ENCODE results near the gene ST6GALNAC1. TPM values are rescaled to one million over a fixed set of nuclear protein-coding genes. Genes with fewer than 3 reads are reported as not detected.

ST6GALNAC1 gene
- total RNA-seq, 2 donors from 2014 or later = not detected

GRCh38 chr17:76582660-76583059, 60.9 kb downstream of the ST6GALNAC1 start:
- peaks cover 8 to 13% of the 10 kb centered on the region in 2 donors for H3K27me3 Mint-ChIP-seq
- H3K9me3 Mint-ChIP-seq = no peaks in the 10 kb centered on the region

GRCh38 chr17:76581515-76581914, 62.0 kb downstream of the ST6GALNAC1 start:
- H3K36me3 Mint-ChIP-seq = no peaks in the 10 kb centered on the region
- H3K27ac Mint-ChIP-seq = no peak overlapping the region
- H3K4me1 Mint-ChIP-seq (ENCODE audit: low read depth in 2 of 2) = peaks cover 0 to 3% of the 10 kb centered on the region in 2 donors
- peaks cover 0 to 5% of the 10 kb centered on the region in 2 donors for H3K27me3 Mint-ChIP-seq
- DNase-seq (ENCODE audit: low spot score) = no peak
- H3K9me3 Mint-ChIP-seq = no peaks in the 10 kb centered on the region
- no peak for ATAC-seq
- H3K4me3 Mint-ChIP-seq = no peak overlapping the region

More at GRCh38 chr17:76582660-76583059, 60.9 kb downstream of the ST6GALNAC1 start:
- peaks cover 0 to 8% of the 10 kb centered on the region in 2 donors for H3K4me1 Mint-ChIP-seq (ENCODE audit: low read depth in 2 of 2)
- no peak for ATAC-seq
- no peak for DNase-seq (ENCODE audit: low spot score)
- no peak overlapping the region for H3K4me3 Mint-ChIP-seq
- no peaks in the 10 kb centered on the region for H3K36me3 Mint-ChIP-seq
- no peak overlapping the region for H3K27ac Mint-ChIP-seq

- peaks cover 0 to 3% of the 10 kb centered on the region in 2 donors for H3K27me3 Mint-ChIP-seq
- no peak overlapping the region for H3K4me3 Mint-ChIP-seq
- H3K36me3 Mint-ChIP-seq = no peaks in the 10 kb centered on the region
- H3K9me3 Mint-ChIP-seq = no peaks in the 10 kb centered on the region
- DNase-seq (ENCODE audit: low spot score) (no peak), ATAC-seq (no peak)
- H3K27ac Mint-ChIP-seq = no peak overlapping the region
- H3K4me1 Mint-ChIP-seq (ENCODE audit: low read depth in 2 of 2) = peaks cover 0 to 8% of the 10 kb centered on the region in 2 donors
These were observed 64.3 kb downstream of the ST6GALNAC1 start for GRCh38 chr17:76579281-76579680.

- ATAC-seq (no peak), DNase-seq (ENCODE audit: low spot score) (no peak)
- Mint-ChIP-seq H3K27ac (no peak overlapping the region), H3K4me3 (no peak overlapping the region), H3K27me3 (no peaks in the 10 kb centered on the region), H3K36me3 (no peaks in the 10 kb centered on the region), H3K4me1 (ENCODE audit: low read depth in 2 of 2) (peaks cover 0 to 8% of the 10 kb centered on the region in 2 donors), H3K9me3 (no peaks in the 10 kb centered on the region)
These were observed 65.2 kb downstream of the ST6GALNAC1 start for GRCh38 chr17:76578376-76578775.

GRCh38 chr17:76577876-76578275, 65.7 kb downstream of the ST6GALNAC1 start:
- no peaks in the 10 kb centered on the region for H3K9me3 Mint-ChIP-seq
- DNase-seq (ENCODE audit: low spot score) (no peak), ATAC-seq (no peak)
- H3K4me3 Mint-ChIP-seq = no peak overlapping the region
- no peaks in the 10 kb centered on the region for H3K36me3 Mint-ChIP-seq
- H3K27me3 Mint-ChIP-seq = no peaks in the 10 kb centered on the region
- no peak overlapping the region for H3K27ac Mint-ChIP-seq
- peaks cover 0 to 8% of the 10 kb centered on the region in 2 donors for H3K4me1 Mint-ChIP-seq (ENCODE audit: low read depth in 2 of 2)

- H3K27me3 Mint-ChIP-seq = no peaks in the 10 kb centered on the region
- no peaks in the 10 kb centered on the region for H3K9me3 Mint-ChIP-seq
- H3K36me3 Mint-ChIP-seq = no peaks in the 10 kb centered on the region
- H3K4me1 Mint-ChIP-seq (ENCODE audit: low read depth in 2 of 2) = peaks cover 0 to 8% of the 10 kb centered on the region in 2 donors
- ATAC-seq (no peak), DNase-seq (ENCODE audit: low spot score) (no peak)
- no peak overlapping the region for H3K4me3 Mint-ChIP-seq
- H3K27ac Mint-ChIP-seq = no peak overlapping the region
These were observed 67.4 kb downstream of the ST6GALNAC1 start for GRCh38 chr17:76576189-76576588.

- ATAC-seq = no peak
These were observed 68.0 kb downstream of the ST6GALNAC1 start for GRCh38 chr17:76575570-76575969.

More at GRCh38 chr17:76575570-76575969, 68.0 kb downstream of the ST6GALNAC1 start:
- H3K4me3 Mint-ChIP-seq = no peak overlapping the region
- DNase-seq (ENCODE audit: low spot score) = no peak
- H3K4me1 Mint-ChIP-seq (ENCODE audit: low read depth in 2 of 2) = peaks cover 0 to 8% of the 10 kb centered on the region in 2 donors
- no peaks in the 10 kb centered on the region for H3K36me3 Mint-ChIP-seq
- no peaks in the 10 kb centered on the region for H3K9me3 Mint-ChIP-seq
- H3K27ac Mint-ChIP-seq = no peak overlapping the region
- no peaks in the 10 kb centered on the region for H3K27me3 Mint-ChIP-seq

Other genes starting within 250 kb of the ST6GALNAC1 start
- 10 to 100 TPM; 46.7 to 66.9 TPM for gene UBE2O, start 190.6 kb downstream of the ST6GALNAC1 start, total RNA-seq
- under 1 TPM in 1 of 2 donors, not detected in 1; 0.78 TPM for gene AANAT, start 176.2 kb downstream of the ST6GALNAC1 start, total RNA-seq
- 100 to 1,000 TPM; 156 to 234 TPM for gene RHBDF2, start 142.3 kb downstream of the ST6GALNAC1 start, total RNA-seq
- gene CYGB, start 106.0 kb downstream of the ST6GALNAC1 start, total RNA-seq = 1 to 10 TPM; 1.0 to 2.9 TPM
- under 1 TPM in 1 of 2 donors, not detected in 1; 0.78 TPM for gene PRCD, start 103.7 kb downstream of the ST6GALNAC1 start, total RNA-seq
- under 1 TPM in 1 of 2 donors, not detected in 1; 0.62 TPM for gene ST6GALNAC2, start 57.9 kb downstream of the ST6GALNAC1 start, total RNA-seq
- 10 to 100 TPM; 18.1 to 19.4 TPM for gene MXRA7, start 67.2 kb upstream of the ST6GALNAC1 start, total RNA-seq
- 10 to 100 TPM; 74.3 to 97.1 TPM for gene JMJD6, start 82.8 kb upstream of the ST6GALNAC1 start, total RNA-seq
- 10 to 100 TPM; 26.4 to 37.0 TPM for gene METTL23, start 83.1 kb upstream of the ST6GALNAC1 start, total RNA-seq
- gene SRSF2, start 93.6 kb upstream of the ST6GALNAC1 start, total RNA-seq = 100 to 1,000 TPM; 373 to 571 TPM
- 10 to 100 TPM; 18.1 to 25.5 TPM for gene MFSD11, start 94.4 kb upstream of the ST6GALNAC1 start, total RNA-seq
- gene MGAT5B, start 224.6 kb upstream of the ST6GALNAC1 start, total RNA-seq = under 1 TPM in 1 of 2 donors, not detected in 1; 0.59 TPM